Endodermal cell (in vitro differentiated cells): ENCODE measurements around the gene STARD4. TPM values are rescaled to one million over a fixed set of nuclear protein-coding genes. Genes with fewer than 3 reads are reported as not detected.
A peak's percentile ranks its signal among the peaks of the same experiment; 100 is the strongest.

Experiments
- DNase-seq: peaks from one replicate; pipeline ENCODE4 v3.0.0-alpha.2; 2017
- H3K27ac ChIP-seq: 2 replicates; pipeline ENCODE4 v1.5.1; 2013; ENCODE audit warnings: mild to moderate bottlenecking, low read depth, low read length, moderate library complexity
- H3K27me3 ChIP-seq: 2 replicates; pipeline ENCODE4 v1.6.1; 2013; ENCODE audit warnings: mild to moderate bottlenecking, low read length, moderate library complexity; ENCODE audit not compliant: insufficient read depth, control insufficient read depth, poor library complexity, severe bottlenecking
- H3K36me3 ChIP-seq: 2 replicates; pipeline ENCODE4 v1.7.0; 2013; ENCODE audit warnings: mild to moderate bottlenecking, low read length, moderate library complexity; ENCODE audit not compliant: control insufficient read depth, insufficient read depth
- H3K4me1 ChIP-seq: one replicate; pipeline ENCODE4 v1.7.0; 2013; ENCODE audit warnings: low read length; ENCODE audit not compliant: control insufficient read depth, insufficient read depth
- H3K4me3 ChIP-seq: 2 replicates; pipeline ENCODE4 v1.5.1; 2013; ENCODE audit warnings: mild to moderate bottlenecking, low read length, moderate library complexity
- H3K9ac ChIP-seq: 2 replicates; pipeline ENCODE4 v1.6.1; 2013; ENCODE audit warnings: mild to moderate bottlenecking, low read length, moderate library complexity; ENCODE audit not compliant: poor library complexity, severe bottlenecking; ENCODE audit errors: extremely low read depth
- H3K9me3 ChIP-seq: 2 replicates; pipeline ENCODE4 v1.6.1; 2013; ENCODE audit warnings: mild to moderate bottlenecking, low read length, moderate library complexity; ENCODE audit not compliant: control insufficient read depth
- H3K27ac Mint-ChIP-seq: 2 replicates; pipeline ENCODE4 v1.8.0; 2020; ENCODE audit warnings: mixed read lengths
- H3K27me3 Mint-ChIP-seq: 2 replicates; pipeline ENCODE4 v1.8.0; 2021; ENCODE audit warnings: mild to moderate bottlenecking, mixed read lengths; ENCODE audit not compliant: insufficient read depth
- H3K36me3 Mint-ChIP-seq: 2 replicates; pipeline ENCODE4 v1.8.0; 2020; ENCODE audit warnings: low read depth, mixed read lengths
- H3K4me1 Mint-ChIP-seq: 2 replicates; pipeline ENCODE4 v1.8.0; 2020; ENCODE audit warnings: mixed read lengths
- H3K4me3 Mint-ChIP-seq: 2 replicates; pipeline ENCODE4 v1.8.0; 2020; ENCODE audit warnings: mild to moderate bottlenecking, moderate library complexity, mixed read lengths
- H3K9me3 Mint-ChIP-seq: 2 replicates; pipeline ENCODE4 v1.8.0; 2020; ENCODE audit warnings: mild to moderate bottlenecking, mixed read lengths
- CTCF ChIP-seq: fragments of 200-600 bp; sonication (generic); conservative IDR thresholded peaks from 2 replicates; pipeline ENCODE4 v1.5.0; 2021; ENCODE audit warnings: antibody characterized with exemption, mild to moderate bottlenecking
- WGBS, 2 experiments: methylation state at CpG; one replicate each; pipeline versions ENCODE4 v1.1.5 to v1.1.7; 2013; ENCODE audit warnings: missing lambda C conversion rate in 2 of 2, mixed read lengths in 1 of 2; ENCODE audit not compliant: insufficient coverage in 1 of 2, insufficient read length in 1 of 2; 5-methylcytosine and 5-hydroxymethylcytosine counted together
- total RNA-seq, 2 donors: library from RNA; stranded (reverse); fragmentation: NEBNext Ultra II Directional in 1 of 2; extraction: Animal tissue kit (Norgen Biotek cat#: 25700) in 1 of 2; gene quantifications; 2 replicates in 1 of 2; 3 replicates in 1 of 2; pipeline ENCODE4 v1.2.1, GENCODE V29; 2021

STARD4 gene
- total RNA-seq, 2 donors from 2014 or later = 29.5 to 40.7 TPM

DNA sequence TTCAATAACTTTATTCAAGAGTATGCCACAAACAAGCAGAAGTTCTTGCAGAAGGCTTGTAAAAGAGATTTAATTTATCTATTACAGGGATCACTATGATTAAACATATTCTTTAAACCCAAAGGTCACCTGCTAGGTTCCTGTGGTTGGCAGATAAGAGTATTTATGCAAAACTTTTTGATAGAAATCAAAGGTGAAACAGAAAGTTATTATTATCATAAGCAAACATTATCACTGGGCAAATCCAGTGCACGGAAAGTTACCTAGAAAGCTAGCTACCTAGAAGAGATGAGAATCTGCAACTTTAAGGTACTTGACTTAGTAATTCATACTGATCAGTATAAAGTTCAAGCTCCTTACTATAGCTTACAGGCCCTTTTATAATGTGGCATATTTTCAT is 3.2 kb downstream of the STARD4 start:
- Histone ChIP-seq H3K9me3 (no peaks in the 10 kb centered on the region), H3K4me1 (peaks cover 5% of the 10 kb centered on the region), H3K9ac (no peak overlapping the region), H3K27me3 (no peaks in the 10 kb centered on the region), H3K27ac (no peak overlapping the region), H3K4me3 (peak overlapping the region; percentile 94), H3K36me3 (peaks cover 12% of the 10 kb centered on the region)
- Mint-ChIP-seq H3K9me3 (no peaks in the 10 kb centered on the region), H3K4me3 (peak overlapping the region; percentile 15), H3K36me3 (peaks cover 11% of the 10 kb centered on the region), H3K27ac (no peak overlapping the region), H3K27me3 (no peaks in the 10 kb centered on the region), H3K4me1 (peaks cover 27% of the 10 kb centered on the region)
- no peak for TF ChIP-seq CTCF
- 86 to 100% methylated on average over 1 of the region's 1 CpG for WGBS, 2 experiments
- DNase-seq = no peak

DNA sequence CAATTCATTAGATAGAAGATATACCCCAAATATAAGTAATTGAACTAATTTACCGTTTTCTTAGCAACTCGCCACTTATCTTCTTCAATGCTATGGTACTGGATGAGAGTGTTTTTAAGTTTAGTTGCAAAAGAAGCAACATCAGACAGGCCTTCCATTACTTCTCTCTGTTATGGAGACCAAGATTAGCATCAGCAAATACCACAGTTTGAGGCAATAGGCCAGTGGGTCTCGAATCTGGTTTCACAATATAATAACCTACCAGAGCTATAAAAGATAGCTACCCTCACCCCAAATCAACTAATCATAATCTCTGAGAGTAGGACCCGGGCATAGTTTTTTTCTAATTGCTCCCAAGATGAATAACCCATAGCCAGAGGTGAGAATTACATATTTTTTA is 5.1 kb downstream of the STARD4 start:
- H3K4me1 ChIP-seq = no peaks in the 10 kb centered on the region
- Mint-ChIP-seq H3K27ac (no peak overlapping the region), H3K4me1 (peaks cover 17% of the 10 kb centered on the region), H3K9me3 (no peaks in the 10 kb centered on the region), H3K27me3 (no peaks in the 10 kb centered on the region), H3K4me3 (no peak overlapping the region), H3K36me3 (peaks cover 19% of the 10 kb centered on the region)
- no peak overlapping the region for H3K9ac ChIP-seq
- no peaks in the 10 kb centered on the region for H3K27me3 ChIP-seq
- WGBS, 2 experiments = 91 to 100% methylated on average over 1 to 4 of the region's 4 CpGs
- DNase-seq = no peak
- H3K27ac ChIP-seq = no peak overlapping the region
- no peak overlapping the region for H3K4me3 ChIP-seq
- no peak for TF ChIP-seq CTCF
- H3K36me3 ChIP-seq = peaks cover 20% of the 10 kb centered on the region
- H3K9me3 ChIP-seq = no peaks in the 10 kb centered on the region

- H3K36me3 Mint-ChIP-seq = peaks cover 31% of the 10 kb centered on the region
- Histone ChIP-seq H3K9ac (no peak overlapping the region), H3K27ac (no peak overlapping the region), H3K36me3 (peaks cover 38% of the 10 kb centered on the region), H3K4me3 (no peak overlapping the region), H3K27me3 (no peaks in the 10 kb centered on the region), H3K9me3 (no peaks in the 10 kb centered on the region), H3K4me1 (no peaks in the 10 kb centered on the region)
- peaks cover 8% of the 10 kb centered on the region for H3K4me1 Mint-ChIP-seq
- 97 to 100% methylated on average over 1 of the region's 1 CpG for WGBS, 2 experiments
- H3K9me3 Mint-ChIP-seq = no peaks in the 10 kb centered on the region
- no peaks in the 10 kb centered on the region for H3K27me3 Mint-ChIP-seq
- no peak for TF ChIP-seq CTCF
- no peak overlapping the region for H3K27ac Mint-ChIP-seq
- H3K4me3 Mint-ChIP-seq = no peak overlapping the region
- no peak for DNase-seq
Observed at GRCh38 chr5:111505096-111505495, 7.2 kb downstream of the STARD4 start.
